LNCaP clone FGC (cell line): ENCODE results near the gene EPB41.

Source experiments
- DNase-seq: peaks from one replicate; pipeline ENCODE4 v3.0.0-alpha.2; 2011; ENCODE audit warnings: low read depth
- H3K4me3 ChIP-seq: 2 replicates; pipeline ENCODE4 v1.5.1; 2011; ENCODE audit warnings: mild to moderate bottlenecking, low read depth, low read length, control low read depth
- TF ChIP-seq, protein P1 (sequence below): IDR thresholded peaks from 2 replicates; pipeline ENCODE4 v1.5.1; 2012; ENCODE audit warnings: mild to moderate bottlenecking; ENCODE audit not compliant: control insufficient read depth, insufficient read depth; ENCODE audit errors: extremely low read depth

The EPB41 gene

DNA sequence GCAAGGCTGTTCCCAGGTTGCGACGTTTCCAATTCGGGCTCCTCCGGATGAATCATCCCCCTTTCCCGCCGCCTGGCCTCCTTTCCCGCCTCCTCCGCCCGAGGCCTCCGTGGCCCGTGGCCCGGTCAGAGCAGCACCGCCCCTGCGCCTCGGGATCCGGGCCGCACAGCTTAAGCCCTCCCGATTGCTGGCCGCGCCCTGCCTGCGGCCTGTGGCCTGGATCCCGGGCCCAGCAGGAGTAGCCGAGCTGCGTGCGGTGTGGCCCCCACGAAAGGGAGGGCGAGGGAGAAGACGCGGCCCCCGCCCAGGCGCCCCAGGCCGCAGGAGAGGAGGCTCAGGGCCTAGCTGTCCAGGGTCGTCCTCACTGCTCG, 208.3 kb downstream of the EPB41 start:
- DNase-seq = no peak
- TF ChIP-seq, protein P1, sequence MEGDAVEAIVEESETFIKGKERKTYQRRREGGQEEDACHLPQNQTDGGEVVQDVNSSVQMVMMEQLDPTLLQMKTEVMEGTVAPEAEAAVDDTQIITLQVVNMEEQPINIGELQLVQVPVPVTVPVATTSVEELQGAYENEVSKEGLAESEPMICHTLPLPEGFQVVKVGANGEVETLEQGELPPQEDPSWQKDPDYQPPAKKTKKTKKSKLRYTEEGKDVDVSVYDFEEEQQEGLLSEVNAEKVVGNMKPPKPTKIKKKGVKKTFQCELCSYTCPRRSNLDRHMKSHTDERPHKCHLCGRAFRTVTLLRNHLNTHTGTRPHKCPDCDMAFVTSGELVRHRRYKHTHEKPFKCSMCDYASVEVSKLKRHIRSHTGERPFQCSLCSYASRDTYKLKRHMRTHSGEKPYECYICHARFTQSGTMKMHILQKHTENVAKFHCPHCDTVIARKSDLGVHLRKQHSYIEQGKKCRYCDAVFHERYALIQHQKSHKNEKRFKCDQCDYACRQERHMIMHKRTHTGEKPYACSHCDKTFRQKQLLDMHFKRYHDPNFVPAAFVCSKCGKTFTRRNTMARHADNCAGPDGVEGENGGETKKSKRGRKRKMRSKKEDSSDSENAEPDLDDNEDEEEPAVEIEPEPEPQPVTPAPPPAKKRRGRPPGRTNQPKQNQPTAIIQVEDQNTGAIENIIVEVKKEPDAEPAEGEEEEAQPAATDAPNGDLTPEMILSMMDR = no peak
- no peak overlapping the region for H3K4me3 ChIP-seq

DNA sequence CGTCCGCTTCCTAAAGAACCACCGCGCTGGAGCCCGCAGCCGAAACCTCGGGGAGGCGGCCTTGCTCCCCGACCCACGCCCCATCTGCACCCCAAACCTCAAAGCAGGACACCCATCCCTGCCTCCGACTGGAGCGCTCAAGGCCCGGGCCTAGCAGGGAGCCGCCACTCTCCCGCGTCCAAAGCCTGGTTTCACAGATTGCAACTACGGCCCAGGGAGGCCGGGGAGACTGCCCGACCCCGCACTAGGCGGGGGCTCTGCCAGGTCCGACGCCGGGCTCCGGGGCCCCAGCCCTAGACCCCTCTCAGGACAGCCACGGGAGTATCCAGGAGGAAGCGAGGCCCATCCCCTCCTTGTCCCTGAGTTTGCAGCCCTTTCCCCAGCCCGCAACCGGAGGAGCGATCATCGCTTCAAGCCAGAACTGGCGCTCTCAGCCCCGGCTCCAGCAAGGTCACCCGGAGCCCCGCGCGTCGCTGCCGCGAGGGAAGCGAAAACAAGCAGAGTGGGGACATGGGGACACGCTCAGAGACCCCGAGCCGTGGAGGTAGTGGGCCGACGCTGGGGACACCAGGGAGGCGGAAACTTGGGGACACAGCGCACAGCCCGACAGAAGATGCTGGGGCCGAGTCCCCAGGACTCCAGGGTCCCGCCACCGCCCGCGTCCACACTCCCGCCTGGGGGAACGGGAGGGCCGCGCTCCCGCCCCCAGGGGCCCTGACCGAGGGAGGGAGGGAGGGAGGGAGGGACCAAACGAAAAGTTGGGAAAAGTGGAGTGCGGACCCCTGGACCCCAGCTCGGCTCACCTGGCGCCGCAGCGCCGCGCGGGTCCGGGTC, 208.9 kb downstream of the EPB41 start:
- no peak overlapping the region for H3K4me3 ChIP-seq
- TF ChIP-seq, protein P1 = no peak
- DNase-seq = no peak

DNA sequence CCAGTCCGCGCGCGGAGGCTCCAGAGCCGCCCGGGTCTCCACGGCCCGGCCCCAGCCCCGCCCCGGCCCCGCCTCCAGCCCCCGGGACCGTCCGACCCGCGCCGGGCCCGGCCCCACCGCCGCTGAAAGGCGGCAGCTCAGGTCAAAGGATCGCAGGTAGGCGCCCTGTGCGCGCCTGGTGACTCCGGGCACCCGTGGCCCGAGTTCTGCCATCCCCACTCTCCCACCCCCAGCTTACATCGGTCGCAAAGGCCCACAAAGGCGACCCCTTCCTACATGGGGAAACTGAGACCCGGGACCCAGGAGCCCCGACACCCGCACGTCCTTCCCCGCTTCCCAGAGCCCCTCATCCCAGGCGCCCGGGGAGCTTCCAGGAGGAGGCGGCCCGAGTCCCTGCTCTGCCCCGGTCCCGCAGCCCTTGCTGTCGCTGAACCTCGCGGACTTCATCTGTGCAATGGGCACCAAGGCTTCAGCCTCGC, 209.6 kb downstream of the EPB41 start, which contains the start of gene TMEM200B:
TMEM200B (minus strand) TSS at position 17 of the 479 bp plus-strand sequence. CDS start 2,075 bp downstream, outside the sequence.
- DNase-seq = no peak
- H3K4me3 ChIP-seq = peak within 1 kb of the TSS; percentile 24
- TF ChIP-seq, protein P1 = no peak

DNA sequence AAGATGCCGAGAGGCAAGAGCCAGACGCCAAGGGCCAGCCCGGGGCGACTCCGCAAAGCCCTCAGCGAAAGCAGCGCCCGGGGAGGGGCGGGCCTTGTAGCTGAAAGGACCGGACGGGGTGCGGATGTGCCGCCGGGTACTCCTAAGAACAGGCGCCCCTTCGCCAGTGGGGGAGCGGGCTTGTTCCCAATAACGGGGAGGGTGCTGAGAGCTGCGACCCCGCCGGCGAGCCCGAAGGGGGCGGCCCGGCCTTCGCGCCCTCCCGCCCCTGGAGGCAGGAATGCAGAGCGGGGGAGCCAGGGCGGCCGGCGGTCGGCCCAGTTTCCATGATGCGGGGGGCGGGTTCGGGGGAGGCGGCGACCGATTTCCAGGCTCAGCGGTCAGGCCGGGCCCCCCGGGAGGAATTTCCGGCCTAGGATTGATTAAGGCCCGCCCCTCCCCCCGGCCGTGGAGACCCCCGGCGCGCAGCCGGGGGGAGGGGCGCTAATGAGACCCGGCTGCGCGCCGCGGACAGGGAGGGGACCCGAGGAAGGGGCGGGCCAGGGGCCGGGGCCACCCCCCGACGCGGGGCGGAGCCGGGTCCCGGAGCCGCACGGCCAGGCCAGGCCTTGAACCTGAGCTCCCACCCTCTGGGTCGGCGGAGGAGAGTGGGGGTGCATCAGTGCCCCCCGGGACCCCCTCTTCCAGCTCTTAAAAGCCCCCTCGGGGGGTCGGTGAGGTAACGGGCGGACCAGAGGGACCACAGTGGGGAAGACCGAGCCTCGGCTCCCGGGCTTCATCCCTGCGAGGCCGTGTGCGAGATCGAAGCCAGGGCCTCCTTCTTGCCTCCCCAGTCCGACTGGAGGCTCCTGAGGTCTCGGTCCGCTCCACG, 210.2 kb downstream of the EPB41 start:
- peak overlapping the region; percentile 24 for H3K4me3 ChIP-seq
- TF ChIP-seq, protein P1 = no peak

DNA sequence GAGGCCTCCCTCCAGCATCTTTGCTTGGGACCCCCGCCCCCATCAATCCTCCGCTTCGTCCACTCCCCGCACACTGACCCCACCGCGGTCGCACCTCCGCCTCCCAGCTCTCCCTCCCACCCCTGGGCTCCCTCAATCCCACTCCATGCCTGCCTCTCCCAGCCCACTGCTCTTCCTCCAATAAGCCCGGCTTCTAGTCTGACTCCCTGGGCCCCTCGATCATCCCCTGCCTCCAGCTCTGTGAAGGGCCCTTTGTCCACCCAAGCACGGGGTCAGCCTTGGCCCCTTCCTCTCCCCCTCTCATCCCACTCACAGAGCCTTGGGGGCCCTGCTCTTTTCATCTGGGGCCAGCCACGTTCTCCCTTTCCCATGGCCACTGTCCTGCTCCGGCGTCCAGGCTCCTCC, 210.9 kb downstream of the EPB41 start:
- DNase-seq = no peak
- no peak overlapping the region for H3K4me3 ChIP-seq
- TF ChIP-seq, protein P1 = no peak

More for the DNA sequence above, 210.2 kb downstream of the EPB41 start:
- no peak for DNase-seq

DNA sequence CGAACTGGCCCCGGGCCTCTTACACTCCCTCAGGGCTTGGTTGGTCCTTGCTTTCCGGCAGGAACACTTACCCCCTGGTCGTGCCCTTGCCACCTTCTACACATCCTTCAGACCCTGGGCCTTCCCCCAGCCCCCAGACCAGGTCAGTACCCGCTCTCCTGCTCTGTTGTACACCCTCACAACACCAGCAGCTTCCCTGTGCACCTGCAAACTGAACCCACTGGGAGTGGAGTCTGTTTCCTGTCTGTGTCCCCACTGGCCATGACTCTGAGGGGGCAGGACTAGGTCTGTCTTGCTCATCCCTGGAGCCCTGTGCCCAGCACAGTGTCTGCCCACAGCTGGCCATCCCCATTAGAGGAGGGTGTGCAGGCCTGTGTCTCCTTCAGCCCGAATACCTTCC, 211.4 kb downstream of the EPB41 start:
- H3K4me3 ChIP-seq = no peak overlapping the region
- no peak for DNase-seq
- TF ChIP-seq, protein P1 = no peak
